Erythroblast (primary cell): ENCODE measurements around the gene WDR87.
"Not testable (repeated sequence)": the region's sequence is repeated elsewhere in the genome, so short reads cannot be mapped to it uniquely, and the experiment has no call there.

Experiments
- DNase-seq, 2 experiments: peaks; one replicate each; lab custom pipeline; 2025; lab: John Stamatoyannopoulos, UW
- GATA1 ChIP-seq: IDR thresholded peaks from 2 replicates; pipeline ENCODE4 v1.6.1; 2011; ENCODE audit warnings: low read depth, mild to moderate bottlenecking, control low read depth, low read length, moderate library complexity
- POLR2A ChIP-seq: IDR thresholded peaks from 2 replicates; pipeline ENCODE4 v1.6.1; 2011; ENCODE audit warnings: mild to moderate bottlenecking, low read length

The WDR87 gene

DNA sequence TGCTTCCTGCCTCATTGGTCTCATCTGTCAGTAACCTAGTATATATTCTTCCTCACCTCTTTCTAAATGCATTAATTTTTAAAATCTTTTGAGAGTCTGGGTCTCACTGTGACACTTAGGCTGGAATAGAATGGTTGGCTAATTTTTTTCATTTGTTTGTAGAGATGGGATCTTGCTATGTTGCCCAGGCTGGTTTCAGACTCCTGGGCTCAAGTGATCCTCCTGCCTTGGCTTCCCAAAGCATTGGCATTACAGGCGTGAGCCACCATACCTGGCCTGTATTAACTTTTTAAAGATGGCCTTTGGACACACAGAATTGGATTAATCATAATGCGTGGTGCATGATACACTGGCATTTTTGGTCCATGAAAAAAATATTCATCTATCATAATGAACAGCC is 30.5 kb upstream of the WDR87 start:
- no peak for DNase-seq
- TF ChIP-seq POLR2A (no peak), GATA1 (no peak)

DNA sequence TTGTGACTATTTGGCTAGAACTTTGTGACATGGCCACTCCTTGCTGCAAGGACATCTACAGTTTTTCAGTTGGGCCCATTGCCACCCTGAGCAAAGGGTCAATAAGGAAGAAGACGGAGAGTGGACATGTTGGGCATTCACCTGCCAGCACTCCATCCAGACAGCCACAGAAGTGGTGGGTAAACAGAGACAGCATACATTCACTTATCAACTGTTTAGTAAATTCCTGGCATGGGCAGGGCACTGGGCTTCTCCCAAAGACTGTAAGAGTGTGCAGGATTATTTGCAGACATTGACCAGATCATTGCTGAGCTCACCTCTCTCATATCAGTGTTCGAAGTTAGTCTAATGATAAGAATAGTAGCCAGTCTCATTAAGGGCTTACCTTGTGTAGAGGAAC is 29.8 kb upstream of the WDR87 start:
- DNase-seq, result no peak
- no peak for TF ChIP-seq POLR2A
- TF ChIP-seq GATA1, result no peak

- no peak for DNase-seq
- TF ChIP-seq GATA1, result no peak
- TF ChIP-seq POLR2A, result no peak
Measured at GRCh38 chr19:37935341-37935740, 28.9 kb upstream of the WDR87 start.

GRCh38 chr19:37933937-37934358 is 27.6 kb upstream of the WDR87 start:
- TF ChIP-seq GATA1, result no peak
- TF ChIP-seq POLR2A, result no peak
- no peak for DNase-seq

- DNase-seq, result no peak
- TF ChIP-seq GATA1 (no peak), POLR2A (no peak)
Measured at GRCh38 chr19:37932985-37933936, 26.9 kb upstream of the WDR87 start.

DNA sequence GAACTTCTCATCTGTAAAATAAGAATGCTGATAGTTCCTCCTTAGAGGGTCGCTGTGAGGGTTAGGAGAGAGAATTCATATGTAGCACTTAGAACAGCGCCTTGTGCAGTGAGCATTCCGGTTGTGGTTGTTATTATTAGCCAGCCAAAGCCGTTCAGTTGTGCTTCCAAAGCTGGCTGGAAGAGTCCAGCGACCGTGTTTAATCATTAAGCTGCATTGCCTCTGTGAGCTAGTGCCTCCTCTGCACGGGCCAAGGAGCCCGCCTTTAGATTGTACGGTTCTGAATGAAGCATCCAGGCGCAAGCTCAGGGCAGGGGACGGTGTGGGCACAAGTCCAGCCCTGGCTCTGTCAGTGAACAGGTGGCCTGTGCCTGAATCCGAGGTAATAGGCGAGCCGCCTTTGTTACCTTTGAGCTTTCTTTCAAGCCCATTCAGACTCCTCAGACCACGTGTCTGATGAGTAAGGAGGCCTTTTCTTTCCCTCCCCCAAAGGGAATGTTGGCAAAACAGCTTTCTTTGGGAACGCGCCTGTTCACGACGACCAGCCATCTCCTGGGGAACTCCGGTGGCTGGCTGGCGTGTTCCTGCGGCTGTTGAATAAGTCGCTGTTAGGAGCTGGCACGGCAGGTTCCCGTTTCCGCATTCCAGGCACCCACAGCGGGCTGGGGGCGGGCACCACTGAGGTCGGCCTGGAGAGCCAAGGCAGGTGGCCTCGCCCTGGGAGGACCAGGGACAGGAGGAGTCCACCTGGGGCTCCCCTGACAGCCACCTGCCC is 25.7 kb upstream of the WDR87 start:
- DNase-seq, result no peak
- no peak for TF ChIP-seq GATA1
- TF ChIP-seq POLR2A, result no peak

- no peak for DNase-seq
- TF ChIP-seq GATA1 (no peak), POLR2A (no peak)
Measured at GRCh38 chr19:37930416-37930815, 24.0 kb upstream of the WDR87 start.

GRCh38 chr19:37929355-37929923 is 23.0 kb upstream of the WDR87 start:
- TF ChIP-seq POLR2A (no peak), GATA1 (no peak)
- DNase-seq, result no peak

- DNase-seq, result no peak
- TF ChIP-seq POLR2A (no peak), GATA1 (no peak)
Measured at GRCh38 chr19:37928527-37929286, 22.3 kb upstream of the WDR87 start.

DNA sequence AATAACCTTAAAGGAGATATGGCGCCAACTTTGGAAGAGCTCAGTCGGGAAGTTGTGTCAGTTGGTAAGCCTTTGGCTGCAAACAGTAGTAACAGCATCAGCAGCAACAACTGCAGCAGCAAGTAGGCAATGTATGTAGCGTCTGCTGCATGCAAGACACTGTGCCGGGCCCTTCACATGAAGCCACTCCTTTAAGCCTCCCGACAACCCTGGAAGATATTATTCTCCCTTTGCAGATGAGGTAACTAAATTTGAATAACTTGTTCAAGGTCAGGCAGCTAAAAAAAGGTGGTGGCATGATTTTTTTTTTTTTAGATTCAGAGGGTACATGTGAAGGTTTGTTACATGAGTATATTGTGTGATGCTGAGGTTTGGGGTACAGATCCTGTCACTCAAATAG is 20.3 kb upstream of the WDR87 start:
- TF ChIP-seq POLR2A (no peak), GATA1 (no peak)
- no peak for DNase-seq

DNA sequence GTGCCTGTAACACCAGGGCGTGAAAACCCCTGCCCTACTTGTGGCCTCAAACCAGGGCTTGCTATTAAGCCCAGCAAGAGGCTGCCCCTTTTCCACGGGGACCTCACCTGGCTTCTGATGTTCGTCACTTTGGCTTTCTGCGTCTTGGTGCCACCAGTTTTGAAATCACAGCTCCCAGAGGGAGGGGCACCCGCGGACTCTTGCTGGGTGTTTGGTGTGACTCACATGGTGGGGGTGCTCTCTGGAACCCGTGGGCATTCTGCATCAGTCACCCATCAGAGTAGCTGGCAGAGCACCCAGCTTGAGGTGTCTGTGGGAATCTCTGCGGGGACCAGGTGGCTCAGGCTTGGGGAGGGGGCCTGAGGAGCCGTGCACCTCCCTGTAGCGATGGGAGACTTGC is 19.9 kb upstream of the WDR87 start:
- TF ChIP-seq POLR2A (no peak), GATA1 (no peak)
- DNase-seq, result no peak

- TF ChIP-seq GATA1, result no peak
- no peak for TF ChIP-seq POLR2A
- no peak for DNase-seq
Measured at GRCh38 chr19:37925212-37925611, 18.8 kb upstream of the WDR87 start.

DNA sequence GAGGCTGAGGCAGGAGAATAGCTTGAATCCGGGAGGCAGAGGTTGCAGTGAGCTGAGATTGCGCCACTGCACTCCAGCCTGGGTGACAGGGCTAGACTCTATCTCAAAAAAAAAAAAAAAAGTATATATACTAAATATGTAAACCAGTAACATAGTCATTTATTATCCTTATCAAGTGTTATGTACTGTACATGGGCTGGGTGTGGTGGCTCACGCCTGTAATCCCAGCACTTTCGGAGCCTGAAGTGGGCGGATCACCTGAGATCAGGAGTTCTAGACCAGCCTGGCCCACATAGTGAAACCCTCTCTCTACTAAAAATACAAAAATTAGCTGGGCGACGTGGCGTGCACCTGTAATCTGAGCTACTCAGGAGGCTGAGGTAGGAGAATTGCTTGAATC is 18.2 kb upstream of the WDR87 start:
- not testable (repeated sequence) for DNase-seq
